Activated CD8-positive, alpha-beta T cell treated with anti-CD3 and anti-CD28 coated beads for 36 hours (primary cell): ENCODE results near the gene HSPB6. TPM values are rescaled to one million over a fixed set of nuclear protein-coding genes. Genes with fewer than 3 reads are reported as not detected.

ENCODE experiments used
- ATAC-seq: fragments of 200-7000 bp; cut with Tn5 transposase; one replicate; pipeline ENCODE4 v1.10.0; 2021; ENCODE audit warnings: mild to moderate bottlenecking, moderate library complexity
- CTCF ChIA-PET: fragments of 350-600 bp; sonication (Branson Sonifier 250); formaldehyde crosslinking; loops from one replicate; lab custom pipeline; 2021; ENCODE audit warnings: antibody characterized with exemption; lab: Charles Lee
- POLR2A ChIA-PET: fragments of 350-600 bp; sonication (Branson Sonifier 250); formaldehyde crosslinking; loops from one replicate; lab custom pipeline; 2021; ENCODE audit warnings: antibody characterized with exemption; lab: Charles Lee
- DNase-seq: peaks from one replicate; pipeline ENCODE4 v3.0.0-alpha.2; 2020
- H3K27ac Mint-ChIP-seq: one replicate; pipeline ENCODE4 v1.8.0; 2021; ENCODE audit warnings: mild to moderate bottlenecking, mixed read lengths
- H3K27me3 Mint-ChIP-seq: one replicate; pipeline ENCODE4 v1.8.0; 2021; ENCODE audit warnings: mixed read lengths
- H3K36me3 Mint-ChIP-seq: one replicate; pipeline ENCODE4 v1.8.0; 2021; ENCODE audit warnings: low read depth, mixed read lengths
- H3K4me1 Mint-ChIP-seq: one replicate; pipeline ENCODE4 v1.8.0; 2021; ENCODE audit warnings: low read depth, mixed read lengths
- H3K4me3 Mint-ChIP-seq: one replicate; pipeline ENCODE4 v1.8.0; 2021; ENCODE audit warnings: mild to moderate bottlenecking, moderate library complexity, mixed read lengths
- H3K9me3 Mint-ChIP-seq: one replicate; pipeline ENCODE4 v1.8.0; 2021; ENCODE audit warnings: mixed read lengths
- intact Hi-C: fragments of 100-400 bp; cut with micrococcal nuclease; formaldehyde crosslinking; loops from one replicate; pipeline ENCODE4 v1.10.0; 2022
- total RNA-seq, 2 experiments: library from RNA; stranded (reverse); gene quantifications; one replicate each; pipeline ENCODE4 v1.2.3, GENCODE V29; 2021
- TF ChIP-seq, protein P1 (sequence below): fragments of 200-600 bp; IDR thresholded peaks from one replicate; pipeline ENCODE4 v1.8.0; 2022; ENCODE audit warnings: antibody characterized with exemption, mild to moderate bottlenecking

HSPB6 gene
- total RNA-seq, 2 experiments from 2014 or later = 0.85 to 0.95 TPM

- H3K27me3 Mint-ChIP-seq = peaks cover 7% of the 10 kb centered on the region
- H3K27ac Mint-ChIP-seq = no peak overlapping the region
- no peaks in the 10 kb centered on the region for H3K9me3 Mint-ChIP-seq
- no peak for DNase-seq
- CTCF ChIA-PET = no interaction called here
- TF ChIP-seq, protein P1, sequence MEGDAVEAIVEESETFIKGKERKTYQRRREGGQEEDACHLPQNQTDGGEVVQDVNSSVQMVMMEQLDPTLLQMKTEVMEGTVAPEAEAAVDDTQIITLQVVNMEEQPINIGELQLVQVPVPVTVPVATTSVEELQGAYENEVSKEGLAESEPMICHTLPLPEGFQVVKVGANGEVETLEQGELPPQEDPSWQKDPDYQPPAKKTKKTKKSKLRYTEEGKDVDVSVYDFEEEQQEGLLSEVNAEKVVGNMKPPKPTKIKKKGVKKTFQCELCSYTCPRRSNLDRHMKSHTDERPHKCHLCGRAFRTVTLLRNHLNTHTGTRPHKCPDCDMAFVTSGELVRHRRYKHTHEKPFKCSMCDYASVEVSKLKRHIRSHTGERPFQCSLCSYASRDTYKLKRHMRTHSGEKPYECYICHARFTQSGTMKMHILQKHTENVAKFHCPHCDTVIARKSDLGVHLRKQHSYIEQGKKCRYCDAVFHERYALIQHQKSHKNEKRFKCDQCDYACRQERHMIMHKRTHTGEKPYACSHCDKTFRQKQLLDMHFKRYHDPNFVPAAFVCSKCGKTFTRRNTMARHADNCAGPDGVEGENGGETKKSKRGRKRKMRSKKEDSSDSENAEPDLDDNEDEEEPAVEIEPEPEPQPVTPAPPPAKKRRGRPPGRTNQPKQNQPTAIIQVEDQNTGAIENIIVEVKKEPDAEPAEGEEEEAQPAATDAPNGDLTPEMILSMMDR = no peak
- no peak for ATAC-seq
- peaks cover 24% of the 10 kb centered on the region for H3K4me1 Mint-ChIP-seq
- POLR2A ChIA-PET = interaction anchor here (1.0 to 2.3 kb wide), 3 partner anchors 11 to 14 kb away, joined by 3 to 9 read pairs (median 4); partner anchors contain the start of gene IGFLR1
- intact Hi-C loops = no loop called here
- no peak overlapping the region for H3K4me3 Mint-ChIP-seq
- H3K36me3 Mint-ChIP-seq = peaks cover 16% of the 10 kb centered on the region
Measured at GRCh38 chr19:35753634-35754369, 3.0 kb downstream of the HSPB6 start.

DNA sequence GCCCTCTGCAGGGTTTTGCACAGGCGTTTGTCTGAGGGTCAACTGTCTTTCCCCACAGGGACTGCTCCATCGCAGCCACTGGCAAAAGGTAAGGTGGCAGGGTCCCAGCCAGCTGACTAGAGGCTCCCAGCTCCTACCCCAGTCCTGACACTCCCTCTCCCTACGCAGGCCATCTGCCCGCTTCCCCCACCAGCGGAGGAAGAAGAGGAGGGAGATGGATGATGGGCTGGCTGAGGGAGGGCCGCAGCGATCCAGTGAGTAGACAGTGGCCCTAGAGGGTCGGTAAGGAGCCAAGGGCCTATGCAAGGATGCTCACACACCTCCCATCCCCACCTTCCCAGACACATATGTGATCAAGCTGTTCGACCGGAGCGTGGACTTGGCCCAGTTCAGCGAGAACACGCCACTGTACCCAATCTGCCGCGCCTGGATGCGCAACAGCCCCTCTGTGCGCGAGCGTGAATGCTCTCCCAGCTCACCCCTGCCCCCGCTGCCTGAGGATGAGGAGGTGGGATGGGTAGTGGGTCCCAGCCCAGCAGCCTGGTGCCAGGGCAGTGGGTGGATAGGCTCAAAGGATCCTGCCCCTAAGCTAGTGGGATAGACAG lies 4.0 kb downstream of the HSPB6 start:
- no peak for ATAC-seq
- no peak overlapping the region for H3K27ac Mint-ChIP-seq
- H3K27me3 Mint-ChIP-seq = peaks cover 7% of the 10 kb centered on the region
- ChIA-PET CTCF (no interaction called here), POLR2A (interaction anchor here (0.8 to 2.3 kb wide), 6 partner anchors 10 to 37 kb away, joined by 3 to 9 read pairs (median 4); partner anchors contain the start of genes IGFLR1 and KMT2B)
- H3K36me3 Mint-ChIP-seq = peaks cover 19% of the 10 kb centered on the region
- no peak for DNase-seq
- TF ChIP-seq, protein P1 = no peak
- peaks cover 27% of the 10 kb centered on the region for H3K4me1 Mint-ChIP-seq
- H3K4me3 Mint-ChIP-seq = no peak overlapping the region
- intact Hi-C loops = no loop called here
- H3K9me3 Mint-ChIP-seq = no peaks in the 10 kb centered on the region

GRCh38 chr19:35751839-35752745 lies 4.7 kb downstream of the HSPB6 start:
- ATAC-seq (no peak), DNase-seq (no peak)
- CTCF ChIA-PET = interaction anchor here (0.6 to 1.2 kb wide), 3 partner anchors 39 to 203 kb away, joined by 3 to 6 read pairs (median 3); no protein-coding TSS in a partner anchor
- Mint-ChIP-seq H3K36me3 (peaks cover 20% of the 10 kb centered on the region), H3K4me3 (no peak overlapping the region), H3K9me3 (no peaks in the 10 kb centered on the region), H3K27me3 (peaks cover 7% of the 10 kb centered on the region), H3K27ac (no peak overlapping the region), H3K4me1 (peaks cover 30% of the 10 kb centered on the region)
- intact Hi-C loops = no loop called here
- POLR2A ChIA-PET = interaction anchor here (0.8 to 2.3 kb wide), 5 partner anchors 9 to 37 kb away, joined by 3 to 9 read pairs (median 4); partner anchors contain the start of genes IGFLR1 and KMT2B
- TF ChIP-seq, protein P1 = no peak

DNA sequence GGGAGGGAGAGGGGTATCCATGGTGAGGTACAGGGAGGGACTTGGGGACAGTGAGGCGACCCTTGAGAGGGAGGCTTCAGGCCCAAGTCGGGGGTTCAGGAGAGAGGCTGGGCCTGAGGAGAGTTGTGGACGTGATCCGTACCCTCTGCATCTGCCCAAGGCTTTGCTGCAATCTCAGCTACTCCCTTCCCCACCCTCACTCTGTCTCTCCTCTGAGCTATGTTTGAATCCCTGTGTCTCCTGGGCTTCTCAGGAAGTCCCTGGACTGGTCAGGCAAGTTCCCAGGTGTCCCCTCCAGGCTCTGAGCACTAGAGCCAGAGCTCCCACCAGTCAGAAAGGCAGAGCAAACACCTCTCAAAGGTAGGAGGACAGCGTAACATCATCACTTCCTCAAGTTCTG lies 6.7 kb downstream of the HSPB6 start:
- TF ChIP-seq, protein P1 = no peak
- DNase-seq (no peak), ATAC-seq (no peak)
- POLR2A ChIA-PET = interaction anchor here (0.6 to 1.6 kb wide), 3 partner anchors 9 to 37 kb away, joined by 3 to 4 read pairs (median 3); no protein-coding TSS in a partner anchor
- peak overlapping the region; percentile 42 for H3K27ac Mint-ChIP-seq
- no peaks in the 10 kb centered on the region for H3K9me3 Mint-ChIP-seq
- peaks cover 13% of the 10 kb centered on the region for H3K36me3 Mint-ChIP-seq
- peaks cover 1% of the 10 kb centered on the region for H3K27me3 Mint-ChIP-seq
- peaks cover 31% of the 10 kb centered on the region for H3K4me1 Mint-ChIP-seq
- CTCF ChIA-PET = interaction anchor here (1.1 kb wide), 1 partner anchor 10 kb away, joined by 3 read pairs; no protein-coding TSS in a partner anchor
- H3K4me3 Mint-ChIP-seq = peak overlapping the region; percentile 27
- intact Hi-C loops = no loop called here
